Activated CD4-positive, alpha-beta T cell treated with anti-CD3 and anti-CD28 coated beads for 36 hours (primary cell): ENCODE measurements around the gene TDRKH. TPM values are rescaled to one million over a fixed set of nuclear protein-coding genes. Genes with fewer than 3 reads are reported as not detected.
A peak's percentile ranks its signal among the peaks of the same experiment; 100 is the strongest.
"Not testable (repeated sequence)": the region's sequence is repeated elsewhere in the genome, so short reads cannot be mapped to it uniquely, and the experiment has no call there.

Experiments
- ATAC-seq: fragments of 200-7000 bp; cut with Tn5 transposase; one replicate; pipeline ENCODE4 v1.10.0; 2021; ENCODE audit warnings: mild to moderate bottlenecking, moderate library complexity
- CTCF ChIA-PET: fragments of 350-600 bp; sonication (Branson Sonifier 250); formaldehyde crosslinking; loops from one replicate; lab custom pipeline; 2021; ENCODE audit warnings: antibody characterized with exemption; lab: Charles Lee
- POLR2A ChIA-PET: fragments of 350-600 bp; sonication (Branson Sonifier 250); formaldehyde crosslinking; loops from one replicate; lab custom pipeline; 2021; ENCODE audit warnings: antibody characterized with exemption, inconsistent platforms; lab: Charles Lee
- DNase-seq: peaks from one replicate; pipeline ENCODE4 v3.0.0-alpha.2; 2020
- H3K27ac Mint-ChIP-seq: one replicate; pipeline ENCODE4 v1.8.0; 2021; ENCODE audit warnings: mixed read lengths
- H3K27me3 Mint-ChIP-seq: one replicate; pipeline ENCODE4 v1.8.0; 2021; ENCODE audit warnings: mixed read lengths
- H3K36me3 Mint-ChIP-seq: one replicate; pipeline ENCODE4 v1.8.0; 2021; ENCODE audit warnings: low read depth, mixed read lengths
- H3K4me1 Mint-ChIP-seq: one replicate; pipeline ENCODE4 v1.8.0; 2021; ENCODE audit warnings: mixed read lengths
- H3K4me3 Mint-ChIP-seq: one replicate; pipeline ENCODE4 v1.8.0; 2021; ENCODE audit warnings: mild to moderate bottlenecking, moderate library complexity, mixed read lengths
- H3K9me3 Mint-ChIP-seq: one replicate; pipeline ENCODE4 v1.8.0; 2021; ENCODE audit warnings: low read depth, mixed read lengths
- intact Hi-C, 2 experiments: fragments of 100-400 bp; cut with DNase I in 1 of 2; cut with micrococcal nuclease in 1 of 2; formaldehyde crosslinking; loops; one replicate each; pipeline versions ENCODE4 v1.14.2 to v1.15.1; 2022 to 2024; cut with DNase I, micrococcal nuclease
- total RNA-seq, 2 experiments: library from RNA; stranded (reverse); gene quantifications; one replicate each; pipeline ENCODE4 v1.2.3, GENCODE V29; 2021

TDRKH gene
- total RNA-seq, 2 experiments from 2014 or later = 18.4 to 19.9 TPM

- ChIA-PET POLR2A (interaction anchor here (0.6 to 1.4 kb wide), 5 partner anchors 26 to 562 kb away, joined by 3 to 7 read pairs (median 4); partner anchors contain the start of gene TDRKH), CTCF (interaction anchor here (0.6 to 2.4 kb wide), 14 partner anchors 14 to 391 kb away, joined by 3 to 17 read pairs (median 3); partner anchors contain the start of genes SELENBP1 and TDRKH)
- DNase-seq (peak; percentile 94), ATAC-seq (peak; percentile 99)
- Mint-ChIP-seq H3K4me3 (peak within 1 kb of the TSS; percentile 89), H3K27me3 (no peaks in the 10 kb centered on the region), H3K9me3 (no peaks in the 10 kb centered on the region), H3K36me3 (peaks cover 27% of the 10 kb centered on the region), H3K4me1 (peaks cover 24% of the 10 kb centered on the region), H3K27ac (peak within 1 kb of the TSS; percentile 95)
- intact Hi-C loops = loop anchor here (1.0 to 5.0 kb wide), 6 partner anchors 27 to 436 kb away; partner anchors contain the start of genes TDRKH (in 2 of the 2), C2CD4D (in 1 of the 2), PI4KB (in 1 of the 2) and PSMB4 (in 1 of the 2)
These were observed 27.1 kb downstream of the TDRKH start, which contains the start of gene MRPL9 for GRCh38 chr1:151762941-151763921. Gene MRPL9, minus strand, starts transcription at chr1:151763496. Its CDS starts 17 bp downstream, at chr1:151763479.

- POLR2A ChIA-PET = interaction anchor here (0.6 kb wide), 2 partner anchors 34 to 236 kb away, joined by 3 to 4 read pairs; no protein-coding TSS in a partner anchor
- H3K9me3 Mint-ChIP-seq = no peaks in the 10 kb centered on the region
- CTCF ChIA-PET = no interaction called here
- no peaks in the 10 kb centered on the region for H3K27me3 Mint-ChIP-seq
- ATAC-seq = no peak
- no peak for DNase-seq
- H3K36me3 Mint-ChIP-seq = peaks cover 30% of the 10 kb centered on the region
- intact Hi-C loops = loop anchor here in 1 of 2 experiments (5.0 kb wide), 1 partner anchor 77 kb away; the partner anchor contains the start of gene C2CD4D
- H3K27ac Mint-ChIP-seq = peak overlapping the region; percentile 42
- peaks cover 33% of the 10 kb centered on the region for H3K4me1 Mint-ChIP-seq
- H3K4me3 Mint-ChIP-seq = no peak overlapping the region
These were observed 29.5 kb downstream of the TDRKH start for GRCh38 chr1:151760597-151761385.

- H3K4me1 Mint-ChIP-seq = peaks cover 28% of the 10 kb centered on the region
- ATAC-seq = no peak
These were observed 31.1 kb downstream of the TDRKH start for GRCh38 chr1:151759241-151759640.

GRCh38 chr1:151756291-151756690, 34.0 kb downstream of the TDRKH start:
- H3K27ac Mint-ChIP-seq = peak overlapping the region; percentile 27

More at GRCh38 chr1:151759241-151759640, 31.1 kb downstream of the TDRKH start:
- Mint-ChIP-seq H3K36me3 (peaks cover 30% of the 10 kb centered on the region), H3K4me3 (no peak overlapping the region), H3K9me3 (no peaks in the 10 kb centered on the region), H3K27ac (no peak overlapping the region), H3K27me3 (no peaks in the 10 kb centered on the region)
- CTCF ChIA-PET = interaction anchor here (0.6 to 1.2 kb wide), 3 partner anchors 16 to 377 kb away, joined by 3 read pairs; no protein-coding TSS in a partner anchor
- POLR2A ChIA-PET = interaction anchor here (1.1 kb wide), 1 partner anchor 62 kb away, joined by 3 read pairs; no protein-coding TSS in a partner anchor
- no peak for DNase-seq
- intact Hi-C loops = no loop called here

GRCh38 chr1:151741516-151741915, 48.8 kb downstream of the TDRKH start:
- peaks cover 10% of the 10 kb centered on the region for H3K9me3 Mint-ChIP-seq
- POLR2A ChIA-PET = no interaction called here
- ATAC-seq (no peak), DNase-seq (no peak)
- intact Hi-C loops = no loop called here
- H3K27ac Mint-ChIP-seq = no peak overlapping the region
- H3K27me3 Mint-ChIP-seq = peaks cover 9% of the 10 kb centered on the region
- CTCF ChIA-PET = interaction anchor here (0.6 kb wide), 1 partner anchor 200 kb away, joined by 3 read pairs; no protein-coding TSS in a partner anchor
- H3K4me1 Mint-ChIP-seq = no peaks in the 10 kb centered on the region
- no peak overlapping the region for H3K4me3 Mint-ChIP-seq
- H3K36me3 Mint-ChIP-seq = no peaks in the 10 kb centered on the region

More at GRCh38 chr1:151756291-151756690, 34.0 kb downstream of the TDRKH start:
- Mint-ChIP-seq H3K36me3 (peaks cover 20% of the 10 kb centered on the region), H3K4me3 (no peak overlapping the region), H3K4me1 (peaks cover 13% of the 10 kb centered on the region), H3K27me3 (peaks cover 3% of the 10 kb centered on the region), H3K9me3 (no peaks in the 10 kb centered on the region)
- DNase-seq = no peak
- CTCF ChIA-PET = interaction anchor here (0.6 kb wide), 1 partner anchor 190 kb away, joined by 3 read pairs; no protein-coding TSS in a partner anchor
- intact Hi-C loops = no loop called here
- POLR2A ChIA-PET = interaction anchor here (0.7 kb wide), 2 partner anchors 245 to 281 kb away, joined by 3 to 4 read pairs; partner anchors contain the start of gene CGN
- peak; percentile 92 for ATAC-seq

- Mint-ChIP-seq H3K27me3 (peaks cover 1% of the 10 kb centered on the region), H3K27ac (no peak overlapping the region), H3K4me3 (no peak overlapping the region), H3K9me3 (peaks cover 10% of the 10 kb centered on the region), H3K36me3 (no peaks in the 10 kb centered on the region), H3K4me1 (no peaks in the 10 kb centered on the region)
- intact Hi-C loops = loop anchor here (5.0 to 10.0 kb wide), 3 partner anchors 202 to 435 kb away; no protein-coding TSS in a partner anchor
- no peak for ATAC-seq
- CTCF ChIA-PET = no interaction called here
- POLR2A ChIA-PET = no interaction called here
- no peak for DNase-seq
These were observed 50.5 kb downstream of the TDRKH start for GRCh38 chr1:151739590-151740355.

- ChIA-PET POLR2A (no interaction called here), CTCF (interaction anchor here (0.7 kb wide), 1 partner anchor 36 kb away, joined by 4 read pairs; no protein-coding TSS in a partner anchor)
- H3K9me3 Mint-ChIP-seq = peaks cover 10% of the 10 kb centered on the region
- ATAC-seq (no peak), DNase-seq (no peak)
- peaks cover 1% of the 10 kb centered on the region for H3K27me3 Mint-ChIP-seq
- H3K4me1 Mint-ChIP-seq = no peaks in the 10 kb centered on the region
- H3K27ac Mint-ChIP-seq = no peak overlapping the region
- no peaks in the 10 kb centered on the region for H3K36me3 Mint-ChIP-seq
- intact Hi-C loops = loop anchor here (5.0 to 10.0 kb wide), 3 partner anchors 200 to 433 kb away; no protein-coding TSS in a partner anchor
- no peak overlapping the region for H3K4me3 Mint-ChIP-seq
These were observed 52.8 kb downstream of the TDRKH start for GRCh38 chr1:151737479-151737878.

- H3K27ac Mint-ChIP-seq = no peak overlapping the region
- H3K27me3 Mint-ChIP-seq = peaks cover 3% of the 10 kb centered on the region
- H3K9me3 Mint-ChIP-seq = peaks cover 10% of the 10 kb centered on the region
- no peaks in the 10 kb centered on the region for H3K36me3 Mint-ChIP-seq
- ATAC-seq (no peak), DNase-seq (no peak)
- H3K4me3 Mint-ChIP-seq = no peak overlapping the region
- intact Hi-C loops = loop anchor here (5.0 to 10.0 kb wide), 3 partner anchors 200 to 432 kb away; no protein-coding TSS in a partner anchor
- ChIA-PET CTCF (no interaction called here), POLR2A (no interaction called here)
- no peaks in the 10 kb centered on the region for H3K4me1 Mint-ChIP-seq
These were observed 53.3 kb downstream of the TDRKH start for GRCh38 chr1:151737026-151737425.

- H3K27ac Mint-ChIP-seq, H3K36me3 Mint-ChIP-seq, DNase-seq, ATAC-seq, H3K4me3 Mint-ChIP-seq, POLR2A ChIA-PET, H3K4me1 Mint-ChIP-seq: not testable (repeated sequence)
- intact Hi-C loops = loop anchor here (10.0 kb wide), 2 partner anchors 289 to 429 kb away; no protein-coding TSS in a partner anchor
- Mint-ChIP-seq H3K27me3 (peaks cover 15% of the 10 kb centered on the region), H3K9me3 (peaks cover 10% of the 10 kb centered on the region)
- CTCF ChIA-PET = interaction anchor here (0.7 to 3.2 kb wide), 15 partner anchors 10 to 1820 kb away, joined by 3 to 12 read pairs (median 4); partner anchors contain the start of gene RIIAD1
These were observed 56.3 kb downstream of the TDRKH start for GRCh38 chr1:151733995-151734394.
